NCI-H446 treated with DMSO at 0.1 percent for 48 hours (cell line): ENCODE data around the gene S100A16.
"Not testable (repeated sequence)": the region's sequence is repeated elsewhere in the genome, so short reads cannot be mapped to it uniquely, and the experiment has no call there.

Source experiments
- DNase-seq: peaks from one replicate; lab custom pipeline; 2025; lab: John Stamatoyannopoulos, UW

S100A16 gene

GRCh38 chr1:153562021-153562420, 50.9 kb downstream of the S100A16 start:
- not testable (repeated sequence) for DNase-seq

GRCh38 chr1:153561466-153561985, 51.4 kb downstream of the S100A16 start:
- no peak for DNase-seq

- DNase-seq, result no peak
Measured at GRCh38 chr1:153560771-153561465, 52.0 kb downstream of the S100A16 start.

GRCh38 chr1:153560241-153560640, 52.7 kb downstream of the S100A16 start:
- DNase-seq, result no peak

GRCh38 chr1:153557877-153558276, 55.1 kb downstream of the S100A16 start:
- no peak for DNase-seq
